DMS153 treated with DMSO at 0.1 percent for 48 hours (cell line): ENCODE results near the gene GRHL3.

ENCODE experiments used
- DNase-seq: peaks from one replicate; lab custom pipeline; 2025; ENCODE audit not compliant: unreplicated experiment; lab: John Stamatoyannopoulos, UW

The GRHL3 gene

GRCh38 chr1:24340770-24341169 is 21.6 kb downstream of the GRHL3 start:
- no peak for DNase-seq

- DNase-seq = no peak
Observed at GRCh38 chr1:24341260-24341659, 22.1 kb downstream of the GRHL3 start.

- no peak for DNase-seq
Observed at GRCh38 chr1:24343412-24344089, 24.4 kb downstream of the GRHL3 start.

GRCh38 chr1:24344090-24344742 is 25.1 kb downstream of the GRHL3 start:
- DNase-seq = no peak

- no peak for DNase-seq
Observed at GRCh38 chr1:24345334-24345733, 26.2 kb downstream of the GRHL3 start.

- DNase-seq = no peak
Observed at GRCh38 chr1:24347159-24347934, 28.2 kb downstream of the GRHL3 start.

- no peak for DNase-seq
Observed at GRCh38 chr1:24348196-24348595, 29.0 kb downstream of the GRHL3 start.

- DNase-seq = no peak
Observed at GRCh38 chr1:24349891-24350290, 30.7 kb downstream of the GRHL3 start.

- no peak for DNase-seq
Observed at GRCh38 chr1:24351247-24351646, 32.1 kb downstream of the GRHL3 start.

GRCh38 chr1:24351918-24352627 is 32.9 kb downstream of the GRHL3 start:
- no peak for DNase-seq

GRCh38 chr1:24353292-24353891 is 34.2 kb downstream of the GRHL3 start:
- no peak for DNase-seq

GRCh38 chr1:24355466-24355865 is 36.3 kb downstream of the GRHL3 start:
- DNase-seq = no peak

- DNase-seq = no peak
Observed at GRCh38 chr1:24357038-24357437, 37.9 kb downstream of the GRHL3 start.

- no peak for DNase-seq
Observed at GRCh38 chr1:24360681-24361080, 41.5 kb downstream of the GRHL3 start.

GRCh38 chr1:24361811-24362210 is 42.7 kb downstream of the GRHL3 start:
- no peak for DNase-seq

- no peak for DNase-seq
Observed at GRCh38 chr1:24362396-24362795, 43.2 kb downstream of the GRHL3 start.

GRCh38 chr1:24362982-24363614 is 43.9 kb downstream of the GRHL3 start:
- no peak for DNase-seq

GRCh38 chr1:24363994-24364393 is 44.8 kb downstream of the GRHL3 start:
- DNase-seq = no peak

GRCh38 chr1:24364605-24364974 is 45.4 kb downstream of the GRHL3 start:
- DNase-seq = no peak

- DNase-seq = no peak
Observed at GRCh38 chr1:24364975-24365678, 46.0 kb downstream of the GRHL3 start.
